Upper lobe of right lung (tissue), 1 donor: ENCODE measurements around the gene NBEA. TPM values are rescaled to one million over a fixed set of nuclear protein-coding genes. Genes with fewer than 3 reads are reported as not detected.

Source experiments
- ATAC-seq: fragments of 200-7000 bp; cut with Tn5 transposase; one replicate; pipeline ENCODE4 v1.9.1; 2020; ENCODE audit warnings: mild to moderate bottlenecking, moderate library complexity
- DNase-seq: peaks from one replicate; pipeline ENCODE4 v3.0.0-alpha.2; 2020
- H3K27ac ChIP-seq: fragments of 200-600 bp; one replicate; pipeline ENCODE4 v1.8.0; 2022
- H3K27me3 ChIP-seq: fragments of 200-600 bp; one replicate; pipeline ENCODE4 v1.8.0; 2022; ENCODE audit warnings: mild to moderate bottlenecking
- H3K36me3 ChIP-seq: fragments of 200-600 bp; one replicate; pipeline ENCODE4 v1.8.0; 2022
- H3K4me1 ChIP-seq: fragments of 200-600 bp; one replicate; pipeline ENCODE4 v1.8.0; 2022
- H3K4me3 ChIP-seq: fragments of 200-600 bp; one replicate; pipeline ENCODE4 v1.8.0; 2022; ENCODE audit warnings: mild to moderate bottlenecking
- H3K9me3 ChIP-seq: fragments of 200-600 bp; one replicate; pipeline ENCODE4 v1.8.0; 2022
- intact Hi-C: fragments of 100-400 bp; cut with DNase I; formaldehyde crosslinking; loops from one replicate; pipeline ENCODE4 v1.11.0; 2022
- total RNA-seq: library from RNA; stranded (reverse); fragmentation: NEBNext Ultra II Directional; extraction: Animal tissue kit (Norgen Biotek cat#: 25700); gene quantifications from one replicate; pipeline ENCODE4 v1.2.1, GENCODE V29; 2021
- TF ChIP-seq, protein P1 (sequence below): fragments of 200-600 bp; IDR thresholded peaks from one replicate; pipeline ENCODE4 v1.8.0; 2022; ENCODE audit warnings: antibody characterized with exemption
- donor health status: DM: no; HTN: yes; CAD: no; lungs with severe emphysema.

NBEA gene
- total RNA-seq, 1 donor from 2014 or later = 5.6 TPM

DNA sequence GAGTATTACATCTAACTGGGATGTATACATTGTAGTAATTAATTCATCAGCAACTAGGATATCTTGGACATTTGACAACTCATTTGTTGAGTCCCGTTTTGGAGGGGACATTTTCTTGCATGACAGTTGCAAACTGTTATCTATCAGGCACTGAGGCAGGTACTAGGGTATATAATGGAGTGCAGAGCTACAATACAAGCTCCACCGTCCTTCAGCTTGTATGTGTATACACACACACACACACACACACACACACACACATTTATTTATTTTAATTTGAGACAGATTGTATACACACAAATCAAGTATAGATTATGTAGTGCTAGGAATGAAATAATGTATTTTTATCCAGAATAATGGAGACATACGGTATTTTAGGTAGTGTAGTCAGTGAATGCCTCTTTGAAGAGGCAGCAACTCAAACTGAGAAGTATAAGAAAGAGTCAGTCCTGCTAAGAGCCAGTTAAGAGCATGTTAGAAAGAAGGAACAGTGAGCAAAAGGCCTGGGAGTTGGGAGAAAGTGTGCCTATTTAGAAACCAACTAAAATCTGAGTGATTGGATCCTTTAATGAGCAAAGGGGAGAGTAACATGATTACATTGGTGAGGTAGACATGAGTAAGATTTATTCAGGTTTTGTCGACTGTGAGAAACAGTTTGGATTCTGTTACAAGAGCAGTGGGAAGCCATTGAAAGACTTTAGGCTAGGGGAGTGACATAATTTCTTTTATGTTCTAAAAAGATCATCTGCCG is 74.5 kb downstream of the NBEA start:
- DNase-seq (no peak), ATAC-seq (no peak)
- Histone ChIP-seq H3K4me1 (no peaks in the 10 kb centered on the region), H3K27ac (no peak overlapping the region), H3K36me3 (no peaks in the 10 kb centered on the region), H3K9me3 (no peaks in the 10 kb centered on the region), H3K4me3 (no peak overlapping the region), H3K27me3 (no peaks in the 10 kb centered on the region)
- TF ChIP-seq, protein P1, sequence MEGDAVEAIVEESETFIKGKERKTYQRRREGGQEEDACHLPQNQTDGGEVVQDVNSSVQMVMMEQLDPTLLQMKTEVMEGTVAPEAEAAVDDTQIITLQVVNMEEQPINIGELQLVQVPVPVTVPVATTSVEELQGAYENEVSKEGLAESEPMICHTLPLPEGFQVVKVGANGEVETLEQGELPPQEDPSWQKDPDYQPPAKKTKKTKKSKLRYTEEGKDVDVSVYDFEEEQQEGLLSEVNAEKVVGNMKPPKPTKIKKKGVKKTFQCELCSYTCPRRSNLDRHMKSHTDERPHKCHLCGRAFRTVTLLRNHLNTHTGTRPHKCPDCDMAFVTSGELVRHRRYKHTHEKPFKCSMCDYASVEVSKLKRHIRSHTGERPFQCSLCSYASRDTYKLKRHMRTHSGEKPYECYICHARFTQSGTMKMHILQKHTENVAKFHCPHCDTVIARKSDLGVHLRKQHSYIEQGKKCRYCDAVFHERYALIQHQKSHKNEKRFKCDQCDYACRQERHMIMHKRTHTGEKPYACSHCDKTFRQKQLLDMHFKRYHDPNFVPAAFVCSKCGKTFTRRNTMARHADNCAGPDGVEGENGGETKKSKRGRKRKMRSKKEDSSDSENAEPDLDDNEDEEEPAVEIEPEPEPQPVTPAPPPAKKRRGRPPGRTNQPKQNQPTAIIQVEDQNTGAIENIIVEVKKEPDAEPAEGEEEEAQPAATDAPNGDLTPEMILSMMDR = no peak
- intact Hi-C loops = no loop called here

- Histone ChIP-seq H3K27ac (no peak overlapping the region), H3K4me3 (no peak overlapping the region), H3K27me3 (no peaks in the 10 kb centered on the region), H3K9me3 (no peaks in the 10 kb centered on the region), H3K36me3 (no peaks in the 10 kb centered on the region), H3K4me1 (no peaks in the 10 kb centered on the region)
- intact Hi-C loops = no loop called here
- TF ChIP-seq, protein P1 = no peak
- ATAC-seq (no peak), DNase-seq (no peak)
Observed at GRCh38 chr13:35025314-35025713, 83.2 kb downstream of the NBEA start.

DNA sequence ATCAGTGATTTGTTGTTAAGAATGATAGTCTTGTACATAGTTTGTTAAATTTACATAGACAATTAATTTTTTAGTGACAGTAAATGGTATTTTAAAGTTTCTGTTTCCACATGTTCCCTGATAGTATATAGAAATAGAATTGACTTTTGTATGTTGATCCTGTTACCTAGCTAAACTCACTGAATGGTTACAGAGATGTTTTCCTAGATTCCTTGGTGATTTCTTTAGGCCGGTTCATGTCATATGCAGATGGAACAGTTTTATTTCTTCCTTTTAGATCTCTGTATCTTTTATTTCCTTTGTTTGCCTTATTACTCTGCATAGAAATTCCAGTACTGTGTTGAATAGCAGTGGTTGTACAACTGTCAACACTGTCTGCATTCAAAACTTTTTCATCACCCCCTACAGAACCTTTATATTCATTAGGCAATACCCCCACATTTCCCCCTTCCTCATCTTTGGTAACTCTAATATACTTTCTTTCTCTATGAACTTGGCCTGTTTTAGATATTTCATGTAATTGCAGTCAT is 86.3 kb downstream of the NBEA start:
- TF ChIP-seq, protein P1 = no peak

DNA sequence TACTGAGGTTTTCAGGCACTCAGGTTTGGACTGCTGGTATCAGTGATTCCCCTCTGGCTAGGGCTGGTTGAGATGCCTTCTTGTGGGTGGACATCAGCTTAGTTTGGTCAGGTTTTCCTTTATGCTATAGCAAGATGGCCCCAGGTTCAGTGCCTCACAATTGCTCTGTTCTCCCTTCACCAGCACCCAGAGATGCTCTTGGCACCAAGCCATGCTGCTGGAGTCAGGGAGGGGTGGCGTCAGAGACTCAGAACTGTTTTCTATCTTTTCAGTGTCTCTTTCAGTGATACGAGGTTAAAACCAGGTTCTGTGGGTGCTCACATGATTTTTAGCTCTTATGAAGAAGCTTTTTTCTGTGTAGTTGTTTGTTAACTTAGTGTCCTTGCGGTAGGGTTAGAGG is 96.9 kb downstream of the NBEA start:
- no peaks in the 10 kb centered on the region for H3K9me3 ChIP-seq
- DNase-seq = no peak
- intact Hi-C loops = no loop called here
- no peak overlapping the region for H3K27ac ChIP-seq
- ATAC-seq = no peak
- H3K4me3 ChIP-seq = no peak overlapping the region
- no peaks in the 10 kb centered on the region for H3K4me1 ChIP-seq
- H3K36me3 ChIP-seq = no peaks in the 10 kb centered on the region
- H3K27me3 ChIP-seq = no peaks in the 10 kb centered on the region
- TF ChIP-seq, protein P1 = no peak

More for the DNA sequence above, 86.3 kb downstream of the NBEA start:
- Histone ChIP-seq H3K36me3 (no peaks in the 10 kb centered on the region), H3K4me1 (no peaks in the 10 kb centered on the region), H3K4me3 (no peak overlapping the region), H3K27ac (no peak overlapping the region), H3K9me3 (peaks cover 11% of the 10 kb centered on the region), H3K27me3 (no peaks in the 10 kb centered on the region)
- DNase-seq (no peak), ATAC-seq (no peak)
- intact Hi-C loops = no loop called here

GRCh38 chr13:35046587-35046986 is 104.5 kb downstream of the NBEA start:
- Histone ChIP-seq H3K27me3 (no peaks in the 10 kb centered on the region), H3K27ac (no peak overlapping the region), H3K36me3 (no peaks in the 10 kb centered on the region), H3K4me3 (no peak overlapping the region), H3K4me1 (no peaks in the 10 kb centered on the region), H3K9me3 (no peaks in the 10 kb centered on the region)
- no peak for DNase-seq
- TF ChIP-seq, protein P1 = no peak
- intact Hi-C loops = no loop called here
- ATAC-seq = no peak
